ENCODE results near the gene IFNE. TPM values are rescaled to one million over a fixed set of nuclear protein-coding genes. Genes with fewer than 3 reads are reported as not detected.

The IFNE gene, protein sequence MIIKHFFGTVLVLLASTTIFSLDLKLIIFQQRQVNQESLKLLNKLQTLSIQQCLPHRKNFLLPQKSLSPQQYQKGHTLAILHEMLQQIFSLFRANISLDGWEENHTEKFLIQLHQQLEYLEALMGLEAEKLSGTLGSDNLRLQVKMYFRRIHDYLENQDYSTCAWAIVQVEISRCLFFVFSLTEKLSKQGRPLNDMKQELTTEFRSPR
- total RNA-seq: not detected

DNA sequence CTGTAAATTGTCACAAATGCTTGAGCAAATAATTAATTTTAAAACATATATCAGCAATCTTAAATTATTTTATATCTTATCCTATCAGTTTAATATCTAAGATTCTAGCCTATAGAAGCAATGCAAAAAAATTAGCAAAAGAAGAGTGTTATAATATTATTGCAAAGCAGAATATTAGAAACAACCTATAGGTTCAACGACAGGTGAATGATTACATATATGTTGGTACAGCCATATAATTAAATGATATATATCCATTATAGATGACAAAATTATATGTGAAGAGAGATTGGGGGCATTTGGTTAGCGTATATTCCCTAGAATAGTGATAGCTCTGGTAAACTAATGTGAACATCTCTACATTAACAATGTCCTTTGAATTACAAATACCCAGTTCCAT is at the start of gene IFNE:
Gene IFNE, minus strand, starts transcription at position 101 of the 400 bp plus-strand sequence. CDS start 619 bp downstream, outside the sequence.

DNA sequence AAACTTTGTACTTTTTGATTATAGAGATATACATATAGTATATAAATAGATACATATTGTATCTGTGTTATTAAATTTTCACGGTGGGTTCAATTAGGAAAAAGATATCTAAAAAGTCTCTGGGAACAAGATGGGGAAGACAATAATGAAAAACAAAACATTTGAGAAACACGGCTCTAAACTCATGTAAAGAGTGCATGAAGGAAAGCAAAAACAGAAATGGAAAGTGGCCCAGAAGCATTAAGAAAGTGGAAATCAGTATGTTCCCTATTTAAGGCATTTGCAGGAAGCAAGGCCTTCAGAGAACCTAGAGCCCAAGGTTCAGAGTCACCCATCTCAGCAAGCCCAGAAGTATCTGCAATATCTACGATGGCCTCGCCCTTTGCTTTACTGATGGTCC is 42.0 kb downstream of the IFNE start, which contains the start of gene IFNA1:
Gene IFNA1, plus strand, starts transcription at position 301 of the 400 bp plus-strand sequence. Its CDS starts 69 bp downstream, at position 370.

Small RNA genes within 50 kb of the gene (small RNA-seq; reads per million reads assigned to genes)
- gene MIR31: 8.9 reads per million, percentile 93 among the genes with 10 or more reads in this experiment
- gene RF00157: not detected

Other genes starting within 250 kb of the IFNE start
- gene IFNA14, start 242.3 kb downstream of the IFNE start, total RNA-seq: not detected
- not detected for gene IFNA5, start 177.0 kb downstream of the IFNE start, total RNA-seq
- 79.1 TPM for gene KLHL9, start 146.9 kb downstream of the IFNE start, total RNA-seq
- gene IFNA6, start 131.4 kb downstream of the IFNE start, total RNA-seq: not detected
- gene IFNA13, start 114.3 kb downstream of the IFNE start, total RNA-seq: not detected
- not detected for gene IFNA2, start 96.9 kb downstream of the IFNE start, total RNA-seq
- gene IFNA8, start 73.2 kb downstream of the IFNE start, total RNA-seq: not detected
- gene IFNA1, start 41.9 kb downstream of the IFNE start, total RNA-seq: not detected

Data from diencephalon (tissue), 1 donor.